ENCODE data around the gene STPG4.
A peak's percentile ranks its signal among the peaks of the same experiment; 100 is the strongest.

Gene STPG4

DNA sequence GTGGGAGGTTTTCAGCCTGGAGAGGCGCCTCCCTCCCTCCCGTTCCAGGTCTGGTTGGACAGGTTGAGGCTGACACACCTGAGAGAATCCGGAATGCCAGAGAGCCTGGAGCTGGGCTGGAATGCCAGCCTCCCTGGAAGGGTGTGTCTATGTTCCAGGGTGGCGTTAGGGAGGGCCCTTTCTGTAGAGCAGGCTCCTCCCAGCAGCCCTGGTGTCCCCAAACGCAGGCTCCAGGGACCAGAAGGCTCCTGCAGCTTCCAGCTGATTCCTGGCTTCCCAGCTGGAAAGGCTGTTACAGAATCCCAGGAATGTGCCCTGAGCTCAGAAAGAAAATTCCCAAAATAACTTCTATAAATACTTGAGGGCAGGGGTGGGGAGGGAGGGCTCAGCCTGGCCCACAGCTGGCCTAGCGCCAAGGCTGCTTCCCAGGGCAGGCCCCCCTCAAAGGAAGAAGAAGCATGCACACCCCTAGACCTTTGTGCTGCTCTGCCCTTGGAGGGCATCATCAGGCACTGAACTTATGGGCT lies 85.4 kb downstream of the STPG4 start:
- ChIA-PET CTCF (interaction anchor here (0.8 kb wide), 1 partner anchor 26 kb away, joined by 3 read pairs; no protein-coding TSS in a partner anchor), POLR2A (interaction anchor here (0.6 to 1.0 kb wide), 4 partner anchors 23 to 268 kb away, joined by 3 to 5 read pairs (median 4); no protein-coding TSS in a partner anchor)
- H3K27ac ChIP-seq (ENCODE audit: extremely low read depth, low read depth, low read length): no peak overlapping the region
- H3K4me3 ChIP-seq (ENCODE audit: low read depth, low read length): no peak overlapping the region
- TF ChIP-seq KLF1 (tag by site-specific recombination; IDR thresholded peaks at IDR 0.05) (peak; percentile 38; the same call in 1 of the 2 replicates), ZNF777 (tag by site-specific recombination; IDR thresholded peaks at IDR 0.05; ENCODE audit: borderline replicate concordance) (no peak)
- H3K36me3 ChIP-seq (ENCODE audit: control insufficient read depth in 2 of 2, insufficient read depth in 1 of 2, low read length in 2 of 2): no peaks in the 10 kb centered on the region
- peaks cover 7% of the 10 kb centered on the region; the same call in 1 of the 2 replicates for H3K4me1 ChIP-seq (ENCODE audit: control insufficient read depth, insufficient read depth, low read length)
- no peaks in the 10 kb centered on the region for H3K9me3 ChIP-seq (ENCODE audit: control insufficient read depth, insufficient read depth, low read depth, low read length)

DNA sequence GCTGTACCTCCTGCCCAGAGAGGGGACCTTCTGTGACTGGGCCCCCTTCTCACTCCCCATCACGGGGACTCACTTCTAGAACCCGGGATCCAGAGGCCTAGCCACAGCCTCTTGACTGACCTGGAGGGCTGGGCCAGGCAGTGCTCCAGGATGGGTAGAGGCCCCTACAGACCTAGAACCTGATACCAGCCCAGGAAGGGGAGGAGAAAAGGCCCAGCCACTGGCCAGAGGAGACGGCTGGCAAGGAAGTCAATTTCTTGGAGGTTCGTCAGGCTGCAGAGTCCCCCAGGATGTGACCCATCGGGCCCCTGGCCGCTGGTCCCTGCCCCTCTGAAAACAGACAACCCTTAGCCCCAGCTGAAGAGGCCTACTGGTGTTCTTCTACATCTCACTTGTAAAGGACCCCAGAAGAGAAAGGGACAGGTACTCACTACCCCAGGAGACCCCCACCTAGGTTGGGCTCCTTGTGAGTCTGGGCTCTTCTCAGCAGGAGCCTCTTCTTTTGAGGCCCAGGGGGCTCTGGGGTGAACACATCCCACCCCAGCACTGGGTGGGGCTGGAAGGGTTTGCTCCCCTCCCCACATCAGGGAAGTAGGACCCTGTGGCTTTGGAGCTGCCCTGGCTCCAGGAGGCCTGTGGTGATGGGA lies 86.0 kb downstream of the STPG4 start:
- POLR2A ChIA-PET: interaction anchor here (0.6 to 1.2 kb wide), 5 partner anchors 23 to 268 kb away, joined by 3 to 5 read pairs (median 3); no protein-coding TSS in a partner anchor
- no peak overlapping the region for H3K4me3 ChIP-seq (ENCODE audit: low read depth, low read length)

DNA sequence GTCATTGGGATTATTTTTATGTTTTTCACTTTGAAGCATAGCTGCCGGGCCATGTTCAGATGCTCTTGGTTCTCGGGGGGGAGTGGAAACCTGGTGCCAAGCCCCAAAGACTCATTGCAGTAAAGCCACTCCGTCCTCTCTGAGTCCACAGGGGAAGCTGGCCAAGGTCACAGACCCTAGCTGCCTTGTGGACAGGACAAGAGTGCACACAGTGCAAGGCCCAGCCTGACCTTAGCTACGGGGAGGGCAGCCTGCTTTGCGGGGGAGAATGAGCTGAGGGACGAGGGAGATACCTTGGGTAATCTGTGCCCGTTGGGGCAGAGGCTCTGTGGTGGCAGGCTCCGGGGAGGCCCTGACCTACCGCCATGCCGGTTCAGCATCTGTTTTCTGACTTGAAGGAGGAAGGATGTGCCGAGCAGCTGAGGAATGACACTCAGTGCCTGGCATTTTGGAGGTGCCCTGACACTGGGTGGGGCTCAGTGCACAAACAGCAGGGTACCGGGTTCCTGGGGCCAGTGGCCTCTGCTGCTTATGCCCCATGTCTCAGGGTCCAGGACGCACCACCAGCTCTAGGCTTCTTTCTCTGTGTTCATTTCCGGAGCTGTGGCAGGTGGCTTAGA lies 87.2 kb downstream of the STPG4 start:
- Histone ChIP-seq H3K36me3 (ENCODE audit: control insufficient read depth in 2 of 2, insufficient read depth in 1 of 2, low read length in 2 of 2) (no peaks in the 10 kb centered on the region), H3K4me3 (ENCODE audit: low read depth, low read length) (no peak overlapping the region), H3K4me1 (ENCODE audit: control insufficient read depth, insufficient read depth, low read length) (peaks cover 7% of the 10 kb centered on the region; the same call in 1 of the 2 replicates), H3K9me3 (ENCODE audit: control insufficient read depth, insufficient read depth, low read depth, low read length) (no peaks in the 10 kb centered on the region), H3K27ac (ENCODE audit: extremely low read depth, low read depth, low read length) (no peak overlapping the region)
- CTCF ChIA-PET: no interaction called here
- POLR2A ChIA-PET: interaction anchor here (0.6 to 1.2 kb wide), 2 partner anchors 24 to 58 kb away, joined by 3 read pairs; no protein-coding TSS in a partner anchor
- TF ChIP-seq YY1 (tag by site-specific recombination; IDR thresholded peaks at IDR 0.05) (no peak), GLIS2 (tag by site-specific recombination; IDR thresholded peaks at IDR 0.05) (no peak), ZNF701 (tag by site-specific recombination; IDR thresholded peaks at IDR 0.05) (no peak), ZNF76 (tag by site-specific recombination; IDR thresholded peaks at IDR 0.05; ENCODE audit: borderline replicate concordance, low read depth) (no peak), ZNF16 (tag by site-specific recombination; IDR thresholded peaks at IDR 0.05; ENCODE audit: low read depth) (no peak), ZNF660 (tag by site-specific recombination; IDR thresholded peaks at IDR 0.05) (no peak), MYNN (tag by site-specific recombination; IDR thresholded peaks at IDR 0.05; ENCODE audit: borderline replicate concordance) (no peak), ZNF621 (tag by site-specific recombination; IDR thresholded peaks at IDR 0.05) (no peak), ZNF391 (tag by site-specific recombination; IDR thresholded peaks at IDR 0.05; ENCODE audit: borderline replicate concordance, low read depth) (no peak), ZNF302 (tag by site-specific recombination; IDR thresholded peaks at IDR 0.05; ENCODE audit: low read depth) (no peak), ZBTB1 (tag by site-specific recombination; IDR thresholded peaks at IDR 0.05) (no peak), ZNF548 (tag by site-specific recombination; IDR thresholded peaks at IDR 0.05) (no peak)
- TF ChIP-seq, protein P1, sequence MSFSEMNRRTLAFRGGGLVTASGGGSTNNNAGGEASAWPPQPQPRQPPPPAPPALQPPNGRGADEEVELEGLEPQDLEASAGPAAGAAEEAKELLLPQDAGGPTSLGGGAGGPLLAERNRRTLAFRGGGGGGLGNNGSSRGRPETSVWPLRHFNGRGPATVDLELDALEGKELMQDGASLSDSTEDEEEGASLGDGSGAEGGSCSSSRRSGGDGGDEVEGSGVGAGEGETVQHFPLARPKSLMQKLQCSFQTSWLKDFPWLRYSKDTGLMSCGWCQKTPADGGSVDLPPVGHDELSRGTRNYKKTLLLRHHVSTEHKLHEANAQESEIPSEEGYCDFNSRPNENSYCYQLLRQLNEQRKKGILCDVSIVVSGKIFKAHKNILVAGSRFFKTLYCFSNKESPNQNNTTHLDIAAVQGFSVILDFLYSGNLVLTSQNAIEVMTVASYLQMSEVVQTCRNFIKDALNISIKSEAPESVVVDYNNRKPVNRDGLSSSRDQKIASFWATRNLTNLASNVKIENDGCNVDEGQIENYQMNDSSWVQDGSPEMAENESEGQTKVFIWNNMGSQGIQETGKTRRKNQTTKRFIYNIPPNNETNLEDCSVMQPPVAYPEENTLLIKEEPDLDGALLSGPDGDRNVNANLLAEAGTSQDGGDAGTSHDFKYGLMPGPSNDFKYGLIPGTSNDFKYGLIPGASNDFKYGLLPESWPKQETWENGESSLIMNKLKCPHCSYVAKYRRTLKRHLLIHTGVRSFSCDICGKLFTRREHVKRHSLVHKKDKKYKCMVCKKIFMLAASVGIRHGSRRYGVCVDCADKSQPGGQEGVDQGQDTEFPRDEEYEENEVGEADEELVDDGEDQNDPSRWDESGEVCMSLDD (tag by site-specific recombination; IDR thresholded peaks at IDR 0.05): no peak
- TF ChIP-seq, protein P2, sequence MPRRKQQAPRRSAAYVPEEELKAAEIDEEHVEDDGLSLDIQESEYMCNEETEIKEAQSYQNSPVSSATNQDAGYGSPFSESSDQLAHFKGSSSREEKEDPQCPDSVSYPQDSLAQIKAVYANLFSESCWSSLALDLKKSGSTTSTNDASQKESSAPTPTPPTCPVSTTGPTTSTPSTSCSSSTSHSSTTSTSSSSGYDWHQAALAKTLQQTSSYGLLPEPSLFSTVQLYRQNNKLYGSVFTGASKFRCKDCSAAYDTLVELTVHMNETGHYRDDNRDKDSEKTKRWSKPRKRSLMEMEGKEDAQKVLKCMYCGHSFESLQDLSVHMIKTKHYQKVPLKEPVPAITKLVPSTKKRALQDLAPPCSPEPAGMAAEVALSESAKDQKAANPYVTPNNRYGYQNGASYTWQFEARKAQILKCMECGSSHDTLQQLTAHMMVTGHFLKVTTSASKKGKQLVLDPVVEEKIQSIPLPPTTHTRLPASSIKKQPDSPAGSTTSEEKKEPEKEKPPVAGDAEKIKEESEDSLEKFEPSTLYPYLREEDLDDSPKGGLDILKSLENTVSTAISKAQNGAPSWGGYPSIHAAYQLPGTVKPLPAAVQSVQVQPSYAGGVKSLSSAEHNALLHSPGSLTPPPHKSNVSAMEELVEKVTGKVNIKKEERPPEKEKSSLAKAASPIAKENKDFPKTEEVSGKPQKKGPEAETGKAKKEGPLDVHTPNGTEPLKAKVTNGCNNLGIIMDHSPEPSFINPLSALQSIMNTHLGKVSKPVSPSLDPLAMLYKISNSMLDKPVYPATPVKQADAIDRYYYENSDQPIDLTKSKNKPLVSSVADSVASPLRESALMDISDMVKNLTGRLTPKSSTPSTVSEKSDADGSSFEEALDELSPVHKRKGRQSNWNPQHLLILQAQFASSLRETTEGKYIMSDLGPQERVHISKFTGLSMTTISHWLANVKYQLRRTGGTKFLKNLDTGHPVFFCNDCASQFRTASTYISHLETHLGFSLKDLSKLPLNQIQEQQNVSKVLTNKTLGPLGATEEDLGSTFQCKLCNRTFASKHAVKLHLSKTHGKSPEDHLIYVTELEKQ (tag by site-specific recombination; IDR thresholded peaks at IDR 0.05; ENCODE audit: borderline replicate concordance): no peak

More for the DNA sequence above, 86.0 kb downstream of the STPG4 start:
- CTCF ChIA-PET: no interaction called here
- Histone ChIP-seq H3K4me1 (ENCODE audit: control insufficient read depth, insufficient read depth, low read length) (peaks cover 7% of the 10 kb centered on the region; the same call in 1 of the 2 replicates), H3K27ac (ENCODE audit: extremely low read depth, low read depth, low read length) (no peak overlapping the region), H3K9me3 (ENCODE audit: control insufficient read depth, insufficient read depth, low read depth, low read length) (no peaks in the 10 kb centered on the region), H3K36me3 (ENCODE audit: control insufficient read depth in 2 of 2, insufficient read depth in 1 of 2, low read length in 2 of 2) (no peaks in the 10 kb centered on the region)
- TF ChIP-seq ZIC2 (tag by site-specific recombination; IDR thresholded peaks at IDR 0.05): peak; percentile 28; the same call in 1 of the 2 replicates
- TF ChIP-seq, protein P3, sequence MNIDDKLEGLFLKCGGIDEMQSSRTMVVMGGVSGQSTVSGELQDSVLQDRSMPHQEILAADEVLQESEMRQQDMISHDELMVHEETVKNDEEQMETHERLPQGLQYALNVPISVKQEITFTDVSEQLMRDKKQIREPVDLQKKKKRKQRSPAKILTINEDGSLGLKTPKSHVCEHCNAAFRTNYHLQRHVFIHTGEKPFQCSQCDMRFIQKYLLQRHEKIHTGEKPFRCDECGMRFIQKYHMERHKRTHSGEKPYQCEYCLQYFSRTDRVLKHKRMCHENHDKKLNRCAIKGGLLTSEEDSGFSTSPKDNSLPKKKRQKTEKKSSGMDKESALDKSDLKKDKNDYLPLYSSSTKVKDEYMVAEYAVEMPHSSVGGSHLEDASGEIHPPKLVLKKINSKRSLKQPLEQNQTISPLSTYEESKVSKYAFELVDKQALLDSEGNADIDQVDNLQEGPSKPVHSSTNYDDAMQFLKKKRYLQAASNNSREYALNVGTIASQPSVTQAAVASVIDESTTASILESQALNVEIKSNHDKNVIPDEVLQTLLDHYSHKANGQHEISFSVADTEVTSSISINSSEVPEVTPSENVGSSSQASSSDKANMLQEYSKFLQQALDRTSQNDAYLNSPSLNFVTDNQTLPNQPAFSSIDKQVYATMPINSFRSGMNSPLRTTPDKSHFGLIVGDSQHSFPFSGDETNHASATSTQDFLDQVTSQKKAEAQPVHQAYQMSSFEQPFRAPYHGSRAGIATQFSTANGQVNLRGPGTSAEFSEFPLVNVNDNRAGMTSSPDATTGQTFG (tag by site-specific recombination; IDR thresholded peaks at IDR 0.05; ENCODE audit: borderline replicate concordance): no peak

Measured in HEK293 (cell line).